Measurements from ENCODE around the gene FRZB. TPM values are rescaled to one million over a fixed set of nuclear protein-coding genes. Genes with fewer than 3 reads are reported as not detected.

The FRZB gene
- total RNA-seq, 1 donor from 2014 or later, result 3.9 TPM

DNA sequence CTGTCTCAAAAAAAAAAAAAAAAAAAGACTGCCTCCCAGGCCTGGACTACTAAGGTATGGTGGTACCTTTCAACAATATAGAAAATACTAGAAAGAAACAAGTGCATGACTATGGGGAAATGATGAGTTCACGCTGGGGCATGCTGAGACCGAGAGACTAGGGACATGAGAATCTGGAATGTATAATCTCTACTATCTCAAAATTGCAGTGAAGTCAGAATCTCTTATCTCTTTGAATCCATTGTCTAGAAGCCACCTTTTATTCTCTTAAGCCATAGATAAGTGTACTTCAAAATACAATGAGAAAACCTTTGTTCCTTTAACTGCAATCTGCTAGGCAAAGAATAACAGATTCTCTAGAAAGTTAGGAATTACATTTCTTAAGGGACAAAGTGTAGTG lies 5.6 kb downstream of the FRZB start:
- H3K27ac ChIP-seq, result no peak overlapping the region
- H3K27me3 ChIP-seq, result no peaks in the 10 kb centered on the region
- no peaks in the 10 kb centered on the region for H3K36me3 ChIP-seq
- no peaks in the 10 kb centered on the region for H3K9me3 ChIP-seq
- peaks cover 1% of the 10 kb centered on the region for H3K4me1 ChIP-seq
- DNase-seq (ENCODE audit: extremely low spot score in 2 of 2), result no peak
- no peak for TF ChIP-seq POLR2A (IDR thresholded peaks at IDR 0.05)
- TF ChIP-seq, protein P1, sequence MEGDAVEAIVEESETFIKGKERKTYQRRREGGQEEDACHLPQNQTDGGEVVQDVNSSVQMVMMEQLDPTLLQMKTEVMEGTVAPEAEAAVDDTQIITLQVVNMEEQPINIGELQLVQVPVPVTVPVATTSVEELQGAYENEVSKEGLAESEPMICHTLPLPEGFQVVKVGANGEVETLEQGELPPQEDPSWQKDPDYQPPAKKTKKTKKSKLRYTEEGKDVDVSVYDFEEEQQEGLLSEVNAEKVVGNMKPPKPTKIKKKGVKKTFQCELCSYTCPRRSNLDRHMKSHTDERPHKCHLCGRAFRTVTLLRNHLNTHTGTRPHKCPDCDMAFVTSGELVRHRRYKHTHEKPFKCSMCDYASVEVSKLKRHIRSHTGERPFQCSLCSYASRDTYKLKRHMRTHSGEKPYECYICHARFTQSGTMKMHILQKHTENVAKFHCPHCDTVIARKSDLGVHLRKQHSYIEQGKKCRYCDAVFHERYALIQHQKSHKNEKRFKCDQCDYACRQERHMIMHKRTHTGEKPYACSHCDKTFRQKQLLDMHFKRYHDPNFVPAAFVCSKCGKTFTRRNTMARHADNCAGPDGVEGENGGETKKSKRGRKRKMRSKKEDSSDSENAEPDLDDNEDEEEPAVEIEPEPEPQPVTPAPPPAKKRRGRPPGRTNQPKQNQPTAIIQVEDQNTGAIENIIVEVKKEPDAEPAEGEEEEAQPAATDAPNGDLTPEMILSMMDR (IDR thresholded peaks at IDR 0.05), result no peak
- no peak for TF ChIP-seq POLR2AphosphoS5 (IDR thresholded peaks at IDR 0.05; ENCODE audit: insufficient read depth in 1 of 2, low read depth in 1 of 2)
- H3K4me3 ChIP-seq, result no peak overlapping the region
- intact Hi-C loops (cut with DNase I), result no loop called here

- TF ChIP-seq POLR2A (IDR thresholded peaks at IDR 0.05) (no peak), POLR2AphosphoS5 (IDR thresholded peaks at IDR 0.05; ENCODE audit: insufficient read depth in 1 of 2, low read depth in 1 of 2) (no peak)
- TF ChIP-seq, protein P1 (IDR thresholded peaks at IDR 0.05), result no peak
- H3K4me1 ChIP-seq, result no peaks in the 10 kb centered on the region
- H3K27me3 ChIP-seq, result no peaks in the 10 kb centered on the region
- H3K9me3 ChIP-seq, result no peaks in the 10 kb centered on the region
- intact Hi-C loops (cut with DNase I), result no loop called here
- no peaks in the 10 kb centered on the region for H3K36me3 ChIP-seq
- H3K4me3 ChIP-seq, result no peak overlapping the region
- DNase-seq (ENCODE audit: extremely low spot score in 2 of 2), result no peak
- H3K27ac ChIP-seq, result no peak overlapping the region
These were observed 7.8 kb downstream of the FRZB start for GRCh38 chr2:182858671-182859070.

GRCh38 chr2:182855376-182855775 lies 11.1 kb downstream of the FRZB start:
- no peaks in the 10 kb centered on the region for H3K36me3 ChIP-seq
- H3K9me3 ChIP-seq, result no peaks in the 10 kb centered on the region
- no peak overlapping the region for H3K4me3 ChIP-seq
- TF ChIP-seq POLR2A (IDR thresholded peaks at IDR 0.05) (no peak), POLR2AphosphoS5 (IDR thresholded peaks at IDR 0.05; ENCODE audit: insufficient read depth in 1 of 2, low read depth in 1 of 2) (no peak)
- TF ChIP-seq, protein P1 (IDR thresholded peaks at IDR 0.05), result no peak
- DNase-seq (ENCODE audit: extremely low spot score in 2 of 2), result no peak
- intact Hi-C loops (cut with DNase I), result no loop called here
- no peak overlapping the region for H3K27ac ChIP-seq
- H3K4me1 ChIP-seq, result no peaks in the 10 kb centered on the region
- no peaks in the 10 kb centered on the region for H3K27me3 ChIP-seq

DNA sequence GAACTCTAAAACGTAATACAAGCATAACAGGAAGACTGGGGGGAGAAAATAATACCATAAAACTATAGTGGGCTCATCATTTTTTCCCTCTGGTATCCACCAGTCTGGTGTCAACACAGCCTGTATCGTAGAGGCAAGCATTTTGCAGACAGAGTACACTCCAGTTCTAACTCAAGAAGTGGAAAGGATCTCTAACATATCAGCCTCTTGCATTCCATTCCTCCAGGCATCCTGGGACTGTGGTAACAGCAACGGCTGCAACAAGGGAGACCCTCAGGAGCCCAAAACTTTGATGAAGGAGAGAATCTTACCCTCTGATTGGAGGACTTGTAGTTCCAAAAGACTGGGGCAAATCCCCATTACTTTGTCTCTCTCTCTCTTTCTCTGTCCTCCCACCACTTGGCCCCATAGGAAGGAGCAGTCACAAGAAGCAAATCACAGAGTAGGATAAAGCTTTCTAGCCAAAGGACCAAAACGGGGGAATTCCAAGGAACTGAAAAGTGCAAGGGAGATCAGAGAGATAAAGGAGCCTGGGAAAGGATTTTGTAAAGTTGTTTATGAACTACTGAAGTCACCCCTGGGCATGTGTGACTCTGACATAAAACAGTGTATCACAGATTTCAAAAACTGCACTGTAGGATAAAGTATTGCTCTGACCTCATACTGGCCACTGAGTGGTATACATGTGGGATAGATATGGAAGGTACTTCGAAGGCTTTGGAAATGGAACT lies 11.9 kb downstream of the FRZB start:
- DNase-seq (ENCODE audit: extremely low spot score in 2 of 2), result no peak
- TF ChIP-seq, protein P1 (IDR thresholded peaks at IDR 0.05), result no peak
- TF ChIP-seq POLR2A (IDR thresholded peaks at IDR 0.05) (no peak), POLR2AphosphoS5 (IDR thresholded peaks at IDR 0.05; ENCODE audit: insufficient read depth in 1 of 2, low read depth in 1 of 2) (no peak)
- Histone ChIP-seq H3K4me3 (no peak overlapping the region), H3K27ac (no peak overlapping the region), H3K27me3 (no peaks in the 10 kb centered on the region), H3K9me3 (no peaks in the 10 kb centered on the region), H3K4me1 (no peaks in the 10 kb centered on the region), H3K36me3 (no peaks in the 10 kb centered on the region)
- intact Hi-C loops (cut with DNase I), result no loop called here

DNA sequence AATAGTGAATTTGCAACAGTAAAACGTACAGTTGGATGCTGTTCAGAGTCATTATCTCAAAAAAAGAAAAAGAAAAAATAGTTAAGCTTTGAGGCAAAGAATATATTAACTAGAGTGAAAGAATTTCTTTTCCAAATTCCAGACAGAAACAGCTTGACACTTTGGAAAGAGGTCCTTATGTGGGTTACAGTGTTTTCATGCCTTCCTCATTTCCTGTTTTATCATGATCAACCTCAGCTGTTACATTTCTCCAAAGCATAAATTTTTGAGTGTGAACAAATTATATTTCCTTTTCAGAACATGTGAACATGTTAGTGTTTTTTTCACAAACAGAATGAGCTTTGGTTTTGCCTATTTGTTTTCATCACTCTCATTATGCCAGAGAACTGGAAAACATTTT lies 13.6 kb downstream of the FRZB start:
- Histone ChIP-seq H3K9me3 (no peaks in the 10 kb centered on the region), H3K36me3 (no peaks in the 10 kb centered on the region), H3K27ac (no peak overlapping the region), H3K4me1 (no peaks in the 10 kb centered on the region), H3K27me3 (no peaks in the 10 kb centered on the region), H3K4me3 (no peak overlapping the region)
- TF ChIP-seq POLR2A (IDR thresholded peaks at IDR 0.05), result no peak
- TF ChIP-seq, protein P1 (IDR thresholded peaks at IDR 0.05), result no peak
- no peak for TF ChIP-seq POLR2AphosphoS5 (IDR thresholded peaks at IDR 0.05; ENCODE audit: insufficient read depth in 1 of 2, low read depth in 1 of 2)
- intact Hi-C loops (cut with DNase I), result no loop called here
- DNase-seq (ENCODE audit: extremely low spot score in 2 of 2), result no peak
